NOMO-1 treated with DMSO at 0.1 percent for 48 hours (cell line): ENCODE results near the gene APPL1.
"Not testable (repeated sequence)": the region's sequence is repeated elsewhere in the genome, so short reads cannot be mapped to it uniquely, and the experiment has no call there.

ENCODE experiments used
- DNase-seq: peaks from one replicate; lab custom pipeline; 2025; ENCODE audit not compliant: unreplicated experiment; lab: John Stamatoyannopoulos, UW

APPL1 gene

GRCh38 chr3:57261929-57262328, 34.4 kb downstream of the APPL1 start:
- no peak for DNase-seq

- no peak for DNase-seq
Measured at GRCh38 chr3:57268416-57268815, 40.9 kb downstream of the APPL1 start.

GRCh38 chr3:57274845-57275244, 47.3 kb downstream of the APPL1 start:
- no peak for DNase-seq

GRCh38 chr3:57275393-57275792, 47.9 kb downstream of the APPL1 start:
- no peak for DNase-seq

- DNase-seq, result no peak
Measured at GRCh38 chr3:57278237-57278636, 50.7 kb downstream of the APPL1 start.

- no peak for DNase-seq
Measured at GRCh38 chr3:57279685-57280084, 52.2 kb downstream of the APPL1 start.

GRCh38 chr3:57281715-57282114, 54.2 kb downstream of the APPL1 start:
- no peak for DNase-seq

GRCh38 chr3:57283334-57283733, 55.8 kb downstream of the APPL1 start:
- no peak for DNase-seq

GRCh38 chr3:57287205-57287604, 59.7 kb downstream of the APPL1 start:
- no peak for DNase-seq

- no peak for DNase-seq
Measured at GRCh38 chr3:57288403-57288802, 60.9 kb downstream of the APPL1 start.

GRCh38 chr3:57292159-57292896, 64.8 kb downstream of the APPL1 start, which contains the start of gene ASB14:
Gene ASB14 (minus strand): TSS chr3:57292685. CDS start chr3:57292033, 652 bp downstream.
- DNase-seq, result no peak

GRCh38 chr3:57292897-57293526, 65.5 kb downstream of the APPL1 start:
- no peak for DNase-seq

- no peak for DNase-seq
Measured at GRCh38 chr3:57298041-57298440, 70.5 kb downstream of the APPL1 start.

- DNase-seq, result not testable (repeated sequence)
Measured at GRCh38 chr3:57303520-57303919, 76.0 kb downstream of the APPL1 start.

GRCh38 chr3:57309769-57310360, 82.3 kb downstream of the APPL1 start:
- DNase-seq, result no peak

- no peak for DNase-seq
Measured at GRCh38 chr3:57314204-57314603, 86.7 kb downstream of the APPL1 start.
